GM23248 (cell line): ENCODE measurements around the gene PPP2R2B. TPM values are rescaled to one million over a fixed set of nuclear protein-coding genes. Genes with fewer than 3 reads are reported as not detected.

Experiments
- DNase-seq: peaks from one replicate; pipeline ENCODE4 v3.0.0-alpha.2; 2015
- H2AFZ ChIP-seq: fragments of 200-600 bp; sonication (generic); 2 replicates; pipeline ENCODE4 v1.6.1; 2016; ENCODE audit warnings: antibody characterized with exemption
- H3F3A ChIP-seq: fragments of 200-600 bp; sonication (generic); 2 replicates; pipeline ENCODE4 v1.6.1; 2016; ENCODE audit warnings: mild to moderate bottlenecking, antibody characterized with exemption, mixed run types; ENCODE audit not compliant: insufficient read depth
- H3K27ac ChIP-seq: fragments of 200-600 bp; sonication (generic); 2 replicates; pipeline ENCODE4 v1.5.1; 2016; ENCODE audit warnings: mild to moderate bottlenecking
- H3K27me3 ChIP-seq: fragments of 200-600 bp; sonication (generic); replicated peaks from 2 replicates; pipeline ENCODE4 v1.6.1; 2016; ENCODE audit warnings: mild to moderate bottlenecking; ENCODE audit not compliant: insufficient read depth
- H3K36me3 ChIP-seq: fragments of 200-600 bp; sonication (generic); 2 replicates; pipeline ENCODE4 v1.6.1; 2016; ENCODE audit warnings: low read depth, mild to moderate bottlenecking
- H3K4me1 ChIP-seq: fragments of 200-600 bp; sonication (generic); 2 replicates; pipeline ENCODE4 v1.6.1; 2016; ENCODE audit warnings: mild to moderate bottlenecking; ENCODE audit not compliant: insufficient read depth
- H3K4me2 ChIP-seq: fragments of 200-600 bp; sonication (generic); one replicate; pipeline ENCODE4 v1.6.1; 2016; ENCODE audit warnings: mild to moderate bottlenecking; ENCODE audit not compliant: unreplicated experiment
- H3K4me3 ChIP-seq: fragments of 200-600 bp; sonication (generic); 2 replicates; pipeline ENCODE4 v1.5.1; 2016; ENCODE audit warnings: mild to moderate bottlenecking
- H3K79me2 ChIP-seq: fragments of 200-600 bp; sonication (generic); 2 replicates; pipeline ENCODE4 v1.6.1; 2016; ENCODE audit warnings: mild to moderate bottlenecking; ENCODE audit not compliant: insufficient read depth
- H3K9ac ChIP-seq: fragments of 200-600 bp; sonication (generic); 2 replicates; pipeline ENCODE4 v1.6.1; 2016; ENCODE audit warnings: mild to moderate bottlenecking
- H3K9me2 ChIP-seq: fragments of 200-600 bp; sonication (generic); 2 replicates; pipeline ENCODE4 v1.6.1; 2016; ENCODE audit warnings: mixed run types, mild to moderate bottlenecking, moderate library complexity; ENCODE audit not compliant: insufficient read depth
- H3K9me3 ChIP-seq: fragments of 200-600 bp; sonication (generic); one replicate; pipeline ENCODE4 v1.6.1; 2017; ENCODE audit warnings: low read depth
- H4K20me1 ChIP-seq: fragments of 200-600 bp; sonication (generic); 2 replicates; pipeline ENCODE4 v1.6.0; 2016; ENCODE audit not compliant: insufficient read depth
- EZH2 ChIP-seq: fragments of 200-600 bp; sonication (generic); IDR thresholded peaks from 2 replicates; pipeline ENCODE4 v1.6.1; 2018; ENCODE audit warnings: antibody characterized with exemption, mild to moderate bottlenecking; ENCODE audit not compliant: insufficient read depth, poor library complexity, severe bottlenecking
- EZH2phosphoT487 ChIP-seq: fragments of 200-600 bp; sonication (generic); IDR thresholded peaks from 2 replicates; pipeline ENCODE4 v1.6.1; 2018; ENCODE audit warnings: antibody characterized with exemption, moderate library complexity, mild to moderate bottlenecking, low read depth; ENCODE audit not compliant: insufficient read depth
- WGBS, 2 experiments: methylation state at CpG; one replicate each; pipeline ENCODE4 v1.1.6; 2015 to 2017; ENCODE audit warnings: low lambda C conversion rate in 2 of 2, low coverage in 1 of 2; ENCODE audit errors: missing lambda C conversion rate in 2 of 2; 5-methylcytosine and 5-hydroxymethylcytosine counted together
- in situ Hi-C: fragments of 300-500 bp; cut with MboI; formaldehyde crosslinking; loops from 2 replicates; pipeline ENCODE4 v1.15.0; 2020
- polyA plus RNA-seq: library from polyadenylated mRNA; unstranded; fragments of >200 nt; fragmentation: Nextera tagmentation; extraction: Ambion mirVana; gene quantifications from 2 replicates; pipeline ENCODE4 v1.2.1, GENCODE V29; 2016
- total RNA-seq: library from RNA; depleted of rRNA; stranded (reverse); fragments of >200 nt; shearing (Covaris generic); gene quantifications from 2 replicates; pipeline ENCODE4 v1.2.3, GENCODE V29; 2014

Gene PPP2R2B
- total and polyA plus RNA-seq, 2 experiments from 2014 or later: 0.11 to 0.28 TPM

- peak overlapping the region; percentile 45 for H3K4me2 ChIP-seq
- peak overlapping the region; percentile 58 for H2AFZ ChIP-seq
- peak; percentile 70 for DNase-seq
- H3K36me3 ChIP-seq: no peaks in the 10 kb centered on the region
- no peaks in the 10 kb centered on the region for H3K79me2 ChIP-seq
- H3F3A ChIP-seq: no peaks in the 10 kb centered on the region
- WGBS, 2 experiments: 9 to 11% methylated on average over 4 of the region's 4 CpGs
- H3K4me3 ChIP-seq: no peak overlapping the region
- no peak overlapping the region for H3K9ac ChIP-seq
- H3K9me2 ChIP-seq: no peaks in the 10 kb centered on the region
- no peaks in the 10 kb centered on the region for H4K20me1 ChIP-seq
- no peaks in the 10 kb centered on the region for H3K27me3 ChIP-seq
- H3K9me3 ChIP-seq: no peaks in the 10 kb centered on the region
- H3K4me1 ChIP-seq: peaks cover 9% of the 10 kb centered on the region
- in situ Hi-C loops: no loop called here
- no peak overlapping the region for H3K27ac ChIP-seq
- no peak for TF ChIP-seq EZH2phosphoT487
- no peak for TF ChIP-seq EZH2
Observed at GRCh38 chr5:146667633-146668272, 210.8 kb downstream of the PPP2R2B start.

GRCh38 chr5:146662229-146662628 is 216.3 kb downstream of the PPP2R2B start:
- Histone ChIP-seq H3K4me2 (no peak overlapping the region), H3K9me3 (no peaks in the 10 kb centered on the region), H3K9me2 (no peaks in the 10 kb centered on the region), H3K27me3 (no peaks in the 10 kb centered on the region), H3K4me3 (no peak overlapping the region), H3K9ac (no peak overlapping the region), H2AFZ (no peak overlapping the region), H3K4me1 (peaks cover under 1% of the 10 kb centered on the region), H3F3A (no peaks in the 10 kb centered on the region), H3K27ac (no peak overlapping the region), H3K36me3 (no peaks in the 10 kb centered on the region), H4K20me1 (no peaks in the 10 kb centered on the region), H3K79me2 (no peaks in the 10 kb centered on the region)
- no peak for TF ChIP-seq EZH2phosphoT487
- TF ChIP-seq EZH2: no peak
- 38 to 58% methylated on average over 1 of the region's 1 CpG for WGBS, 2 experiments
- in situ Hi-C loops: no loop called here
- DNase-seq: no peak

GRCh38 chr5:146660376-146660960 is 218.1 kb downstream of the PPP2R2B start:
- TF ChIP-seq EZH2 (no peak), EZH2phosphoT487 (no peak)
- Histone ChIP-seq H3K9me2 (no peaks in the 10 kb centered on the region), H3K79me2 (no peaks in the 10 kb centered on the region), H3K4me1 (no peaks in the 10 kb centered on the region), H3K4me2 (no peak overlapping the region), H3K27ac (no peak overlapping the region), H4K20me1 (no peaks in the 10 kb centered on the region), H3K27me3 (no peaks in the 10 kb centered on the region), H3K4me3 (no peak overlapping the region), H3K9ac (no peak overlapping the region), H2AFZ (no peak overlapping the region), H3K36me3 (no peaks in the 10 kb centered on the region), H3F3A (no peaks in the 10 kb centered on the region), H3K9me3 (no peaks in the 10 kb centered on the region)
- in situ Hi-C loops: no loop called here
- WGBS, 2 experiments: 46 to 55% methylated on average over 3 of the region's 3 CpGs
- no peak for DNase-seq

GRCh38 chr5:146659961-146660360 is 218.6 kb downstream of the PPP2R2B start:
- Histone ChIP-seq H4K20me1 (no peaks in the 10 kb centered on the region), H3K4me1 (no peaks in the 10 kb centered on the region), H3K9me2 (no peaks in the 10 kb centered on the region), H3K79me2 (no peaks in the 10 kb centered on the region), H3K9me3 (no peaks in the 10 kb centered on the region), H2AFZ (no peak overlapping the region), H3K27ac (no peak overlapping the region), H3K27me3 (no peaks in the 10 kb centered on the region), H3K9ac (no peak overlapping the region), H3F3A (no peaks in the 10 kb centered on the region), H3K4me2 (no peak overlapping the region), H3K36me3 (no peaks in the 10 kb centered on the region), H3K4me3 (no peak overlapping the region)
- in situ Hi-C loops: no loop called here
- no peak for DNase-seq
- TF ChIP-seq EZH2: no peak
- TF ChIP-seq EZH2phosphoT487: no peak
- WGBS, 2 experiments: 31 to 32% methylated on average over 3 of the region's 3 CpGs
